SK-N-SH (cell line): Measurements from ENCODE around the gene BCL2L11. TPM values are rescaled to one million over a fixed set of nuclear protein-coding genes. Genes with fewer than 3 reads are reported as not detected.

Experiments
- CTCF ChIA-PET: fragments of 300-600, 350-600 bp; formaldehyde crosslinking; extraction: SDS; loops from one replicate; lab custom pipeline; 2021; lab: Yijun Ruan, JAX
- POLR2A ChIA-PET: fragments of 350-600 bp; sonication (Branson Sonifier 250); formaldehyde crosslinking; extraction: SDS; loops from one replicate; lab custom pipeline; 2020; ENCODE audit warnings: antibody characterized with exemption, inconsistent platforms; lab: Yijun Ruan, JAX
- DNase-seq: peaks from one replicate; pipeline ENCODE4 v3.0.0; 2012
- H2AFZ ChIP-seq: fragments of 200-600 bp; sonication (generic); 2 replicates; pipeline ENCODE4 v1.8.1; 2016; ENCODE audit warnings: antibody characterized with exemption, mild to moderate bottlenecking, low read depth
- H3F3A ChIP-seq: fragments of 200-600 bp; sonication (generic); replicated peaks from 2 replicates; pipeline ENCODE3; 2016; ENCODE audit warnings: antibody characterized with exemption, mild to moderate bottlenecking; ENCODE audit not compliant: insufficient read depth
- H3K27ac ChIP-seq, 2 experiments: fragments of 200-500 bp in 1 of 2; fragments of 200-600 bp in 1 of 2; sonication (Bioruptor generic) in 1 of 2; sonication (generic), shearing (Covaris generic) in 1 of 2; 2 replicates each; pipeline versions ENCODE4 v1.5.1 to v1.6.1; 2014 to 2016; ENCODE audit warnings: low read depth in 2 of 2, inconsistent platforms in 1 of 2, low read length in 1 of 2, mild to moderate bottlenecking in 1 of 2, mixed read lengths in 1 of 2
- H3K27me3 ChIP-seq: fragments of 200-600 bp; sonication (generic), shearing (Covaris generic); 2 replicates; pipeline ENCODE4 v1.6.1; 2016; ENCODE audit warnings: mixed run types; ENCODE audit not compliant: insufficient read depth
- H3K36me3 ChIP-seq, 2 experiments: fragments of 200-500 bp in 1 of 2; fragments of 200-600 bp in 1 of 2; sonication (Bioruptor generic) in 1 of 2; sonication (generic) in 1 of 2; replicated peaks in 1 of 2; 2 replicates each; pipeline versions ENCODE3 to v1.5.1; 2014 to 2016; ENCODE audit warnings: low read length in 1 of 2, mild to moderate bottlenecking in 1 of 2; ENCODE audit not compliant: insufficient read depth in 2 of 2, control insufficient read depth in 1 of 2
- H3K4me1 ChIP-seq, 2 experiments: fragments of 200-500 bp in 1 of 2; fragments of 200-600 bp in 1 of 2; sonication (Bioruptor generic) in 1 of 2; sonication (generic), shearing (Covaris generic) in 1 of 2; 2 replicates each; pipeline versions ENCODE4 v1.5.1 to v1.6.1; 2014 to 2016; ENCODE audit warnings: low read depth in 1 of 2, low read length in 1 of 2, mixed run types in 1 of 2; ENCODE audit not compliant: insufficient read depth in 2 of 2, control insufficient read depth in 1 of 2
- H3K4me2 ChIP-seq: fragments of 200-600 bp; sonication (generic), shearing (Covaris generic); 2 replicates; pipeline ENCODE4 v1.6.1; 2017; ENCODE audit warnings: mixed run types
- H3K4me3 ChIP-seq, 2 experiments: fragments of 200-500 bp in 1 of 2; fragments of 200-600 bp in 1 of 2; sonication (Bioruptor generic) in 1 of 2; sonication (generic), shearing (Covaris generic) in 1 of 2; 2 replicates each; pipeline versions ENCODE4 v1.5.1 to v1.8.1; 2014 to 2016; ENCODE audit warnings: low read depth in 2 of 2, inconsistent platforms in 1 of 2, low read length in 1 of 2, mild to moderate bottlenecking in 1 of 2, mixed read lengths in 1 of 2, moderate library complexity in 1 of 2
- H3K79me2 ChIP-seq: fragments of 200-600 bp; sonication (generic); 2 replicates; pipeline ENCODE4 v1.8.1; 2017; ENCODE audit warnings: mild to moderate bottlenecking; ENCODE audit not compliant: insufficient read depth
- H3K9ac ChIP-seq: fragments of 200-600 bp; sonication (generic); 2 replicates; pipeline ENCODE4 v1.6.1; 2017; ENCODE audit warnings: mixed run types
- H3K9me2 ChIP-seq: fragments of 200-600 bp; sonication (generic); 2 replicates; pipeline ENCODE4 v1.6.1; 2017; ENCODE audit warnings: mixed run types
- H3K9me3 ChIP-seq: fragments of 200-600 bp; sonication (generic); 2 replicates; pipeline ENCODE4 v1.6.1; 2017; ENCODE audit warnings: mixed run types, mild to moderate bottlenecking, moderate library complexity
- H4K20me1 ChIP-seq: fragments of 200-600 bp; sonication (generic); 2 replicates; pipeline ENCODE4 v1.6.1; 2017; ENCODE audit warnings: mild to moderate bottlenecking, mixed run types; ENCODE audit not compliant: insufficient read depth
- EP300 ChIP-seq, 2 experiments: IDR thresholded peaks; 2 replicates each; pipeline versions ENCODE4 v1.4.0 to v1.6.1; 2012; ENCODE audit warnings: borderline replicate concordance in 1 of 2, low read depth in 1 of 2, low read length in 1 of 2
- EZH2phosphoT487 ChIP-seq: fragments of 200-600 bp; sonication (generic); IDR thresholded peaks from 2 replicates; pipeline ENCODE4 v1.6.1; 2017; ENCODE audit warnings: low read depth, mixed run types, mild to moderate bottlenecking, antibody characterized with exemption, moderate library complexity, borderline replicate concordance
- FOSL2 ChIP-seq: IDR thresholded peaks from 2 replicates; pipeline ENCODE4 v1.4.0; 2012; ENCODE audit warnings: low read depth, mild to moderate bottlenecking, moderate library complexity, borderline replicate concordance
- FOXJ3 ChIP-seq: sonication (generic); formaldehyde crosslinking; IDR thresholded peaks from 2 replicates; pipeline ENCODE4 v1.5.1; 2020; ENCODE audit warnings: mild to moderate bottlenecking, missing genetic modification reagents
- GABPA ChIP-seq: IDR thresholded peaks from 2 replicates; pipeline ENCODE4 v1.4.0; 2012; ENCODE audit warnings: low read depth, mild to moderate bottlenecking
- MXI1 ChIP-seq: IDR thresholded peaks from 2 replicates; pipeline ENCODE4 v1.6.1; 2012; ENCODE audit warnings: mild to moderate bottlenecking, low read depth, low read length, improper control_type of control experiment
- NFIC ChIP-seq: IDR thresholded peaks from 2 replicates; pipeline ENCODE4 v1.4.0; 2012; ENCODE audit warnings: borderline replicate concordance
- RCOR1 ChIP-seq: fragments of 150-350 bp; IDR thresholded peaks from 2 replicates; pipeline ENCODE4 v1.6.1; 2017; ENCODE audit warnings: antibody characterized with exemption, low read length
- RXRA ChIP-seq: IDR thresholded peaks from 2 replicates; pipeline ENCODE4 v1.4.0; 2012; ENCODE audit warnings: low read depth, mild to moderate bottlenecking, borderline replicate concordance
- SIN3A ChIP-seq: IDR thresholded peaks from 2 replicates; pipeline ENCODE4 v1.6.1; 2012; ENCODE audit warnings: low read depth, mild to moderate bottlenecking, low read length, moderate library complexity, borderline replicate concordance
- SMC3 ChIP-seq: IDR thresholded peaks from 2 replicates; pipeline ENCODE4 v1.6.1; 2012; ENCODE audit warnings: low read depth, low read length, improper control_type of control experiment
- TAF1 ChIP-seq: IDR thresholded peaks from 2 replicates; pipeline ENCODE4 v1.6.1; 2012; ENCODE audit warnings: low read depth, mild to moderate bottlenecking, low read length, moderate library complexity, borderline replicate concordance
- TEAD4 ChIP-seq: IDR thresholded peaks from 2 replicates; pipeline ENCODE4 v1.4.0; 2012; ENCODE audit warnings: mild to moderate bottlenecking, borderline replicate concordance; ENCODE audit not compliant: insufficient read depth
- YY1 ChIP-seq: IDR thresholded peaks from 2 replicates; pipeline ENCODE4 v1.4.0; 2012; ENCODE audit warnings: low read depth, mild to moderate bottlenecking
- WGBS: methylation state at CpG from one replicate; pipeline ENCODE4 v1.1.6; 2017; ENCODE audit warnings: low lambda C conversion rate; 5-methylcytosine and 5-hydroxymethylcytosine counted together
- polyA plus RNA-seq, 3 experiments: library from polyadenylated mRNA; depleted of rRNA; stranded (reverse); fragments of >200 nt; gene quantifications; 2 replicates each; pipeline ENCODE4 v1.2.3, GENCODE V29; 2012
- TF ChIP-seq, protein P1 (sequence below): fragments of 200-600 bp; sonication (generic); IDR thresholded peaks from 2 replicates; pipeline ENCODE4 v1.6.1; 2017; ENCODE audit warnings: antibody characterized with exemption, mild to moderate bottlenecking, moderate library complexity
- TF ChIP-seq, protein P2 (sequence below): IDR thresholded peaks from 2 replicates; pipeline ENCODE4 v1.4.0; 2012; ENCODE audit warnings: low read depth
- TF ChIP-seq, protein P3 (sequence below): fragments of 150-350 bp; IDR thresholded peaks from 2 replicates; pipeline ENCODE4 v1.6.1; 2017; ENCODE audit warnings: antibody characterized with exemption, low read length, low read depth, borderline replicate concordance
- TF ChIP-seq, protein P4 (sequence below): fragments of 150-350 bp; IDR thresholded peaks from 2 replicates; pipeline ENCODE4 v1.6.1; 2016; ENCODE audit warnings: mild to moderate bottlenecking, low read depth, low read length
- TF ChIP-seq, protein P5 (sequence below): IDR thresholded peaks from 2 replicates; pipeline ENCODE4 v1.4.0; 2012; ENCODE audit warnings: low read depth, borderline replicate concordance
- TF ChIP-seq, protein P6 (sequence below): IDR thresholded peaks from 2 replicates; pipeline ENCODE4; 2012

The BCL2L11 gene
- polyA plus RNA-seq, 1 of the 3 experiments (the other 2 are of a cell fraction), result 3.3 TPM

DNA sequence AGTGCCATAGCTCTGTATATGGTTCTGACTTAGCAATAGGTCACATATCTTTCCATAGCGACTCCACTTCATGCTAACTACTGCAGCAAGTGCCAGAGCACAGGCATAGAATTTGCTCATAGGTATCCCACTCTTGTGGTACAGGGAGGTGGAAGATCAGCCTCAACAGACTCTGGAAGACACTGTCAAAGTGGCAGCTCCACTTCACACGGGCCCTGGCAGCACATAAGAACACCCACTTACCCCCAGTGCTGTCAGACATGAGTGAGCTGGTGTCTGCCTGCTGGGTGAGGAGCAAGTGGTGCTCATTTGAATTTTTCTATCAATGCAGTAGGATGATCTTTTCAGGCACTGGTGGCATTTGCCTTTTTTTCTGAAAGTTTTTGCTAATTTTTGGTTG is 48.6 kb downstream of the BCL2L11 start:
- 80% methylated on average over 2 of the region's 2 CpGs for WGBS
- Histone ChIP-seq H2AFZ (no peak overlapping the region), H3K9me3 (no peaks in the 10 kb centered on the region), H3K79me2 (no peaks in the 10 kb centered on the region), H3K27ac (no peak overlapping the region), H3K9me2 (no peaks in the 10 kb centered on the region), H3K4me3 (no peak overlapping the region)
- POLR2A ChIA-PET, result no interaction called here
- CTCF ChIA-PET, result no interaction called here
- TF ChIP-seq, protein P1, sequence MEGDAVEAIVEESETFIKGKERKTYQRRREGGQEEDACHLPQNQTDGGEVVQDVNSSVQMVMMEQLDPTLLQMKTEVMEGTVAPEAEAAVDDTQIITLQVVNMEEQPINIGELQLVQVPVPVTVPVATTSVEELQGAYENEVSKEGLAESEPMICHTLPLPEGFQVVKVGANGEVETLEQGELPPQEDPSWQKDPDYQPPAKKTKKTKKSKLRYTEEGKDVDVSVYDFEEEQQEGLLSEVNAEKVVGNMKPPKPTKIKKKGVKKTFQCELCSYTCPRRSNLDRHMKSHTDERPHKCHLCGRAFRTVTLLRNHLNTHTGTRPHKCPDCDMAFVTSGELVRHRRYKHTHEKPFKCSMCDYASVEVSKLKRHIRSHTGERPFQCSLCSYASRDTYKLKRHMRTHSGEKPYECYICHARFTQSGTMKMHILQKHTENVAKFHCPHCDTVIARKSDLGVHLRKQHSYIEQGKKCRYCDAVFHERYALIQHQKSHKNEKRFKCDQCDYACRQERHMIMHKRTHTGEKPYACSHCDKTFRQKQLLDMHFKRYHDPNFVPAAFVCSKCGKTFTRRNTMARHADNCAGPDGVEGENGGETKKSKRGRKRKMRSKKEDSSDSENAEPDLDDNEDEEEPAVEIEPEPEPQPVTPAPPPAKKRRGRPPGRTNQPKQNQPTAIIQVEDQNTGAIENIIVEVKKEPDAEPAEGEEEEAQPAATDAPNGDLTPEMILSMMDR, result no peak
- TF ChIP-seq EP300 (IDR thresholded peaks at IDR 0.05; ENCODE audit: borderline replicate concordance in 1 of 2, low read depth in 1 of 2, low read length in 1 of 2) (no peak), SIN3A (no peak), SMC3 (no peak), TEAD4 (no peak), TAF1 (no peak), NFIC (no peak), FOXJ3 (CRISPR knock-in tag) (no peak), RCOR1 (no peak), YY1 (no peak), GABPA (no peak), FOSL2 (no peak), MXI1 (no peak), EZH2phosphoT487 (no peak), RXRA (no peak)
- TF ChIP-seq, protein P2, sequence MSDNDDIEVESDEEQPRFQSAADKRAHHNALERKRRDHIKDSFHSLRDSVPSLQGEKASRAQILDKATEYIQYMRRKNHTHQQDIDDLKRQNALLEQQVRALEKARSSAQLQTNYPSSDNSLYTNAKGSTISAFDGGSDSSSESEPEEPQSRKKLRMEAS, result no peak
- TF ChIP-seq, protein P3, sequence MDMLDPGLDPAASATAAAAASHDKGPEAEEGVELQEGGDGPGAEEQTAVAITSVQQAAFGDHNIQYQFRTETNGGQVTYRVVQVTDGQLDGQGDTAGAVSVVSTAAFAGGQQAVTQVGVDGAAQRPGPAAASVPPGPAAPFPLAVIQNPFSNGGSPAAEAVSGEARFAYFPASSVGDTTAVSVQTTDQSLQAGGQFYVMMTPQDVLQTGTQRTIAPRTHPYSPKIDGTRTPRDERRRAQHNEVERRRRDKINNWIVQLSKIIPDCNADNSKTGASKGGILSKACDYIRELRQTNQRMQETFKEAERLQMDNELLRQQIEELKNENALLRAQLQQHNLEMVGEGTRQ, result no peak
- TF ChIP-seq, protein P4, sequence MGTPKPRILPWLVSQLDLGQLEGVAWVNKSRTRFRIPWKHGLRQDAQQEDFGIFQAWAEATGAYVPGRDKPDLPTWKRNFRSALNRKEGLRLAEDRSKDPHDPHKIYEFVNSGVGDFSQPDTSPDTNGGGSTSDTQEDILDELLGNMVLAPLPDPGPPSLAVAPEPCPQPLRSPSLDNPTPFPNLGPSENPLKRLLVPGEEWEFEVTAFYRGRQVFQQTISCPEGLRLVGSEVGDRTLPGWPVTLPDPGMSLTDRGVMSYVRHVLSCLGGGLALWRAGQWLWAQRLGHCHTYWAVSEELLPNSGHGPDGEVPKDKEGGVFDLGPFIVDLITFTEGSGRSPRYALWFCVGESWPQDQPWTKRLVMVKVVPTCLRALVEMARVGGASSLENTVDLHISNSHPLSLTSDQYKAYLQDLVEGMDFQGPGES, result no peak
- TF ChIP-seq, protein P5, sequence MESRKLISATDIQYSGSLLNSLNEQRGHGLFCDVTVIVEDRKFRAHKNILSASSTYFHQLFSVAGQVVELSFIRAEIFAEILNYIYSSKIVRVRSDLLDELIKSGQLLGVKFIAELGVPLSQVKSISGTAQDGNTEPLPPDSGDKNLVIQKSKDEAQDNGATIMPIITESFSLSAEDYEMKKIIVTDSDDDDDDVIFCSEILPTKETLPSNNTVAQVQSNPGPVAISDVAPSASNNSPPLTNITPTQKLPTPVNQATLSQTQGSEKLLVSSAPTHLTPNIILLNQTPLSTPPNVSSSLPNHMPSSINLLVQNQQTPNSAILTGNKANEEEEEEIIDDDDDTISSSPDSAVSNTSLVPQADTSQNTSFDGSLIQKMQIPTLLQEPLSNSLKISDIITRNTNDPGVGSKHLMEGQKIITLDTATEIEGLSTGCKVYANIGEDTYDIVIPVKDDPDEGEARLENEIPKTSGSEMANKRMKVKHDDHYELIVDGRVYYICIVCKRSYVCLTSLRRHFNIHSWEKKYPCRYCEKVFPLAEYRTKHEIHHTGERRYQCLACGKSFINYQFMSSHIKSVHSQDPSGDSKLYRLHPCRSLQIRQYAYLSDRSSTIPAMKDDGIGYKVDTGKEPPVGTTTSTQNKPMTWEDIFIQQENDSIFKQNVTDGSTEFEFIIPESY, result no peak
- TF ChIP-seq, protein P6, sequence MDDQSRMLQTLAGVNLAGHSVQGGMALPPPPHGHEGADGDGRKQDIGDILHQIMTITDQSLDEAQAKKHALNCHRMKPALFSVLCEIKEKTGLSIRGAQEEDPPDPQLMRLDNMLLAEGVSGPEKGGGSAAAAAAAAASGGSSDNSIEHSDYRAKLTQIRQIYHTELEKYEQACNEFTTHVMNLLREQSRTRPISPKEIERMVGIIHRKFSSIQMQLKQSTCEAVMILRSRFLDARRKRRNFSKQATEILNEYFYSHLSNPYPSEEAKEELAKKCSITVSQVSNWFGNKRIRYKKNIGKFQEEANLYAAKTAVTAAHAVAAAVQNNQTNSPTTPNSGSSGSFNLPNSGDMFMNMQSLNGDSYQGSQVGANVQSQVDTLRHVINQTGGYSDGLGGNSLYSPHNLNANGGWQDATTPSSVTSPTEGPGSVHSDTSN, result no peak
- TF ChIP-seq, all 33 proteins: peak for 0
- Histone ChIP-seq H3K4me2 (no peak overlapping the region), H3K36me3 (peaks cover 8 to 25% of the 10 kb centered on the region in 2 experiments), H3F3A (peaks cover 5% of the 10 kb centered on the region), H4K20me1 (no peaks in the 10 kb centered on the region), H3K9ac (no peak overlapping the region), H3K27me3 (no peaks in the 10 kb centered on the region), H3K4me1 (peaks cover 16 to 19% of the 10 kb centered on the region in 2 experiments; a peak in 3 of 4 replicates)
- DNase-seq, result no peak
